HG02763 (cell line): ENCODE results near the gene PRRG2.

ENCODE experiments used
- ATAC-seq: cut with Tn5 transposase; IDR thresholded peaks from one replicate; pipeline ENCODE4 v1.9.1; 2021; ENCODE audit warnings: mild to moderate bottlenecking, moderate library complexity; ENCODE audit not compliant: unreplicated experiment

PRRG2 gene

DNA sequence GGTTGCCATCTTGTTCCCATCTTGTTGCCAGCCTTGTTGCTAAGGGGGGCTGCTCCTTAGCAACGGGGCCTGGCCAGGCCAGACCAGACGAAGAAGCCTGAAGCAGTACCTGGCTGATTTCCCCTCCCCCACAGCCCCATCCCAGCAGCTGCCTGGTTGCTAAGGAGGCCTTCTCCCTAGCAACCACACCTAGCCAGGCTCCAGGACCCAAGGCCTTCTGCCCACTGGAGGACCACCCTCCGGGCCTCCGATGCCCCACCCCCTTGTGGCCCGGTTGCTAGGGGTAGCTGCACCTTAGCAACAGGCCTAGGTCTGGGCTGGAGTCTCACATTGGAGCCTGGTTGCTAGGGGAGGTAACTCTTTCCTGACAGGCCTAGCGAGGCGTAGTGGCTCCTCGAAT lies 3.9 kb downstream of the PRRG2 start:
- no peak for ATAC-seq

DNA sequence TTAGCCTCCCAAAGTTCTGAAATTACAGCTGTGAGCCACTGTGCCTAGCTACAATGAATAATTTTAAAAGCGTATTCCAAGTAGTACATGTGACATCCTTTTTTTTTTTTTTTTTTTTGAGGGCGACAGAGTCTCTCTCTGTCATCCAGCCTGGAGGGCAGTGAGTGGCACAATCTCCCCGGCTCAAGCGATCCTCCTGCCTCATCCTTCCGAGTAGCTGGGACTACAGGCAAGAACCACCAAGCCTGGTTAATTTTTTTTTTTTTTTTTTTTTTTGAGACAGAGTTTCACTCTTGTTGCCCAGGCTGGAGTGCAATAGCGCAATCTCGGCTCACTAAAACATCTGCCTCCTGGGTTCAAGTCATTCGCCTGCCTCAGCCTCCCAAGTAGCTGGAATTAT lies 6.1 kb downstream of the PRRG2 start:
- no peak for ATAC-seq

DNA sequence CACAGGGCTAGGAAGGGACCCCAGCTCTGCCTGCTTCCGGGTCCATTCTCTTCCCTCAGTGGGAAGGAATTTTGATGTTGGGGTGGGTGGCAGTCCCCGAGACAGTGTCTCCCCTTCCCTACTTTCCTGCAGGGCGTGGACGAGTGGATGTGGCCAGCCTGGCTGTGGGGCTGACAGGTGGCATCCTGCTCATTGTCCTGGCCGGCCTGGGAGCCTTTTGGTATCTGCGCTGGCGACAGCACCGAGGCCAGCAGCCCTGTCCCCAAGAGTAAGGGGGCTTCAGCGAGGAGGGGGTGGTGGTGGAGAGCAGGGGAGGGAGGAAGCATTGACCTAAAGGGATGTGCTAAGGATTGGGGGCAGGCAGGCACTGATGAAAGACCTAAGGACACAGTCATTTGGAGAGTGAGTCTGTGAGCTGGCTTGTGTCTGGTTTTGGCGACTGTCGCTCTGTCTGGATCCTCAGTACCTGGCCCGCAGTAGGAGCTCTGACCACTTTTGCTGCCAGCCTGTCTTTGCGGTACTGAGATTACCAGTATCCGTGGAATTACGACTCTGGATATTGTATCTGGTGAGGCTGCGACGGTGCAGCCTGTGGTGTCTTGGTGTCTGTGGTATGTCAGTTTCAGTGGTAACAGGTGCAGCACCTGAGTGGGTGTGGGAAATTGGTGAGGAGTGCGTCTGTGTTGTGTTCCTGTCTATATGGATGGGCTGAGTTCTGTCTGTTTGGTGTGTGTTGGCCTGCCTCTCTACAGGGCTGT lies 7.4 kb downstream of the PRRG2 start:
- no peak for ATAC-seq

DNA sequence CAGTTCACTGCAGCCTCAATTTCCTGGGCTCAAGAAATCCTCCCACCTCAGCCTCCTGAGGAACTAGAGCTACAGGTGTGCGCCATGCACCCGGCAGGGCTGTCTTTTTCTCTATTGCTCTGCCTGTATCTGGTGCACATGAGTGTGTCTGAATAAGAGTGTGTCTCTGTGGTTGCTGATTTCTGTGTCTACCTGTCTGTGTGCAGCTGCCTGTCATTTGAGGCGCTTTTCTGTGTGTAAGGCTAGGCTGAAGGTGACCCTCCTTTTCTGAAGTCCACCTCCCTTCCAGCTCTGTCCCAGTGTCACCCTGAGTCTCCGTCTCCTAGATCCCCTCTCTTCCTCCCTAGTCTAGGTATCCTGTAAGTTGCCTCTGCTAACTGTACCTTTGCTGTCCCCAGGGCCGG lies 8.4 kb downstream of the PRRG2 start:
- ATAC-seq = no peak

DNA sequence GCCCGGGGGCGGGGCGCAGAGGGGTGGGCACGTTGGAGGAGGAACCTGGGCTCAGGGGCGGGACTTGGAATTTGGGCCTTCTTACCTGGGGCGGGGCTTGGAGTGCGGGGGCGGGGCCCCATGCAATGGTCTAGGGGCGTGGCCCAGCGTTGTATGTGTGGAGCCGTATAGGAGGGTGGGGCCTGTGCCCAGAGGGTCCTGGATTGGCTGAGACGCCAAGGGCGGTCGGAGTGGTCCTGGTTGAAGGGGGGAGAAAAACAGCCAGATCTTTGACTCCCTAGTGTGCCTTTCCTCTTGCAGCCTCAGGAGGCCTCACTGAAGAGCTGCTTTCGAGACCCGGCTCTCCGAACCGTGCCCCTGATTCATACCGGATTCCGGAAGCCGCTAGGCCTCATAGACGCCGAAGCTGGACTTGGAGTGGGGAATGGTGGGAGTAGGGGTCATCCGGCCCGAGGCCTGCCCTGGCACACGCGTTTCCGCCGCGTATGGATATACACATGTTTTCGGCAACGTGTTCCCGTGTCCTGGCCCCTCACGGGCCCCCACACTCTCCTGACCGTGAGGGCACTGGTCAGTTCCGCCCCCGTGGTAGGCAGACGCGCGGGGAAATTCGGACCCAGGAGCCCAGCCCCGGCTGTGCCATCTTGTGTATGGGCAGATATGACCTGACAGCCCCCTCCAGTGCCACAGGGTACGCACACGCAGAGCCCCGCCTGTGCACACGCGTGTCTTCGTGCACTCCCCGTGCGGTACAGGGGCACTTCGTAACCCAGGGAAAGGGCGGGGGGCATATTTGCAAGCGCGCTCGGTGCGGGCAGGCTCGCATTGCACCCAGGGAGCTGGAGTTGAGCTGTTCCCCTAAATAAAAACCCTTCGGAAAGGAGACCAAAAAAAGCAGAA lies 9.2 kb downstream of the PRRG2 start:
- ATAC-seq = peak; percentile 49

DNA sequence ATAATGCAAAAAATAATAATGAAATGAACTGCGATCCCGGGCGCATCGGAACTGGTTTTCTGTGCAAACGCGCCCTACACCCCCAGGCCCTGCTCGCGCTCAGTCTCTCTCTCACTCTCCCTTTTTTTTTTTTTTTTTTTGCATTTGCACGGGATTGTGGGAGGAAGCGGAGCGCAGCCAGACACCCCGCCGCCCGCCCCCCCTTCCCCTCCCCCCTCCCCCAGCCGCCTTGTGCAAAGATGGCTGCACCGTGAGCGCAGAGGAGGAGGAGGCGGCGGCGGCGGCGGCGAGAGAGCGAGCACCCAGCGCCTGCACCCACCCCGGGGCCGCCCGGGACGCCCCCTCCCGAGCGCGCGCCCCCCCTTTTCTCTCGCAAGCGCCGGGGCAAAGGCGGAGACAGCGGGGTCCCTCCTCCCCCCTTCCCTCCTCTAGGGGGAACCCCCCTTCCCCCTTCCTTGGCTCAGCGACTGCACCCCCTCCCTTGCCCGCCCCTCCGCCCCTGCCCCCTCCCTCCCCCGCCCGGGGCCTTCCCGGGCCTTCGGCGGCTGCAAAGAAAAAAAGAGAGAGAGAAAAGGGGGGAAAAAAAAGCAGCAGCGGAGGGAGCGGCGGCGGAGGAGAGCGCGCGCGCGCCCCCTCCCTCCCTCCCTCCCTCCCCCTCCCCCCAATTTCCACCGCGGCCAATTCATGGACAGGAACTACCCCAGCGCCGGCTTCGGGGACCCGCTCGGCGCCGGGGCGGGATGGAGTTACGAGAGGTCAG lies 10.0 kb downstream of the PRRG2 start, which contains the start of gene PRR12:
Gene PRR12 (plus strand): TSS at position 212 of the 760 bp plus-strand sequence. CDS start 473 bp downstream, at position 685.
- ATAC-seq = no peak

DNA sequence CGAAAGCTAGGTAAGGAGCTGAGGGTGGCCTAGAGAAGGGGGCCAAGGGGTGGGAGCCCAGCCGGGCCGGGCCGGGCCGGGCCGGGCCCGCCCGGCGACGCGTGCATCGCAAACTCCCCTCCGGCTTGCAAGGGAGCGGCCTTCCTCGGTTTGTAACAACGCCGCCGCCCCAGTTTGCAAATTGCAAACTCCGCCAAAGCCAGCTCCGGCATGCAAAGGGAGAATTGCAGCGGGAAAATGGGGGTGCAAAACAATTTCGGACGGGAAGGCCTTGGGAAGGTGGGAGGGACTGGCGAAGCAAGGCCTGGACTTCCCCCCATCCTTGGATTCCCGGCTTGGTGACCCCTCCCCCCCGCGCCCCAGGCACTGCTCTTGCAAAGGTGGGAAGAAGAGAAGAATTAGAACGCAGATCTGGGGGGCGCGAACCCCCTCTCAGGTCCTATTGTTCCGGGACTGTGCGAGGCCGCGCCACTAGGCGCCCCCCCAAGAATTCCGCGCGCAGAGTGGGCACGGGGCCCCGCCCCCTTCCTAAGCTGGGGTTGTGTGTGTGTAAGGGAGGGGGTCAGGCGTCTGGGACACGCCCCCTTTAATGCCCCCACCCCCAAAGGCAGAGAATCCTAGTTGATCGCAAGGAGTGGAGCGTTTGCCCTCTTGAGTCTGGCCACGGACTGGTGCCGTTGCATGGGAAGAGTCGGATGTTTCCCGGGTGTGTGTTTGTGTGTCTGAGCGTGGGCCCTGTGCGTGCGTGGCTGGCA lies 10.8 kb downstream of the PRRG2 start:
- ATAC-seq = no peak

DNA sequence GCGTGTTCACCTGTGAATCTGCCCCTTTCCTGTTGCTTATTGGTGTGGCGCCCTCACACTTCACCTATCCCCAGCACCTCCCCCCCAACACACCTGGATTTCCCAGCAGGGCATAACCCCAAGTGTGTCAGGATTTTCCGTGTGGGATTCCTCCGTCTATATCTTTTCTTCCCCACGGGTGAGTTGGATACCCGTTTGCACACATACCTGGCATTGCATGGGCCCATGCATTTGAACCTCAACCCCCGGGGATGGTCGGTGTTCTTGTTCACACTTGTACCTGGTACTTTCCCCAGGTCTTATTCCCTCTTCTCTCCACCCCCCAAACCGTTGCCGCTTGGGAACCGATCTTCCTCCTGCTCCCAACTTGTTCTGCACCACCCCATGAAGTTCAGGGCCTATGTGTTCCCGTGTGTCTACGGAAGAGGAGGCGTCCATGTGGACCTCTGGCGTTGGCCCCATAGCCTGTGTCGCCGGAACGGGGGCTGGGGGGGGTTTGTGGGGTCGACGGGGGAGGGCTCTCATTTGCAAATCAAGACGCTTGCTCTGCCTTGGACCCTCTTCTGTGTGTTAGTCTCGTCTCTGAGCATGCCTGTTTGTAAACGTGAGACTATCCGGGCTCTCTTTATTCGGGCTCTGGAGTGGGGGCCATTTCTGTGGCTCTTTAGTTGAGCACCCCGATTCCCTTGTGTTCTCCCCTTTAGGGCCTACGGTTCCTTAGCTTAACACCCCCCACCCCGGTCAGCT lies 11.5 kb downstream of the PRRG2 start:
- no peak for ATAC-seq

DNA sequence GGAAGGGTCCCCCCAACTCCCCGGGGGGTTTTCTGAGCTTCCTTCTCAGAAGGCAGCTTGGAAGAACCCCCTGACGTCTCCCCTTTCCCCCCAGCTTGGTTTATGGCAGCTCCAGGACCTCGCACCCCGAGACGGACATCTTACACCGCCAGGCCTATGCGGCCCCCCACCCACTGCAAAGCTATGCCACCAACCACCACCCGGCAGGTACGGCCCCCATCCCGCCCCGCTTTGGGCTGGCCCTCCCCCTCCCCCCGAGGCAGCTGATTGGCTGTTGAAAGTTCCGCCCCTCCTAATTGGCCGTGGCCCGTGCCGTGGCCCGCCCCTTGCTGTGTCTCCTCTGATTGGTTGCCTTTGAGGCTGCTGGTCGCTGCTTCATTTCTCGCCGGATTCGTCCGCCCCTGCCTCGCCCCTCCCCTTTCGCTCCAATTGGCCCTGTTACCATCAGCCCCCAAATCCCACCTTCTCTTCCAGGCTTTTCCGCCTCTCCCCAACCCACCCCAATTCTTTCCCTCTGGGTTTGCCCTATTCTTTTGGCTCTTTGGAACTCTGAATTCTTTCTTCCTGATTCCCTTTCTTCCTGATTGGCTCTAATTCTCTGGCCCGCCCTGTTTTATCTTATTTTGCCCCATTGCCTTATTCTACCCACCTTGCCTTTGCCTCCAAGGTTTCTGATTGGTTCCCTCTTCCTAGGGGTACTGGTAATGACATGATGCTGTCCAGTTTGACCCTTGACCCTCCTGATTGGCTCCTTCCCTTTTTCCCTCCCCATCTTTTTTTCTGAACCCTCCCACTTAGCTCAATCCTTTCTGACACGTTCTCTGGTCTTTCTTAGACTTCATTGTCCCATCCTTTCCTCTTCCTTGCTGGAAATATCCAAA lies 12.4 kb downstream of the PRRG2 start:
- peak; percentile 37 for ATAC-seq

DNA sequence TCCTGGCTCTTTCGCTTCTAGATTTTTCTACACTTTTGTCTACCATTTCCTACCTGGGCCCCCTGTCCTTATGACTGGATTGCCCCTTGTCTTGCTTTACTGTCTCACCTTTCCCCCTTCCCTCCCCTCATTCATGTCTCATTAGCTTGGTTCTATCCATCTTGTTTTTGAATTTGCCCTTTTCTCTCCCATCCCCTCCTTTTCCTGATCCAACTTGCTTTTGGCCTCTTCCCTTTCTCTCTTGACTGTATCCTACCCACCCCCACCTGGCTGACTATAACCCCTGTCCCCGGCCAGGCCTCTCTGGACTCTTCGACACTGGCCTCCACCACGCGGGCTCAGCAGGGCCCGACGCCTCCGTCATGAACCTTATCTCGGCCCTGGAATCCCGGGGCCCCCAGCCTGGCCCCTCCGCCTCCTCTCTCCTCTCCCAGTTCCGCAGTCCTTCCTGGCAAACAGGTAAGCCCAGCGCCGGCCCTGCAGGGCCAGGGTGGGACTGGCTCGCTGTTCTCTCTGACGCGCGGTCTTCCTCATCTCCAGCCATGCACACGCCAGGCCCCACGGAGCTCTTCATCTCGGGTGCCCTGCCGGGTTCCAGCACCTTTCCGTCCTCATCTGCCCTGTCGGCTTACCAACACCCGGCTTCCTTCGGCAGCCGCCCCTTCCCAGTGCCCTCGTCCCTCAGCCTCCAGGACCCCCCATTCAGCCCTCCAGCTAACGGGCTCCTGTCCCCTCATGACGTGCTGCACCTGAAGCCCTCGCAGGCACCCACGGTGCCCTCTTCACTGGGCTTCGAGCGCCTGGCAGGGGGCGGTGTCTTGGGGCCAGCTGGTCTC lies 13.3 kb downstream of the PRRG2 start:
- no peak for ATAC-seq

DNA sequence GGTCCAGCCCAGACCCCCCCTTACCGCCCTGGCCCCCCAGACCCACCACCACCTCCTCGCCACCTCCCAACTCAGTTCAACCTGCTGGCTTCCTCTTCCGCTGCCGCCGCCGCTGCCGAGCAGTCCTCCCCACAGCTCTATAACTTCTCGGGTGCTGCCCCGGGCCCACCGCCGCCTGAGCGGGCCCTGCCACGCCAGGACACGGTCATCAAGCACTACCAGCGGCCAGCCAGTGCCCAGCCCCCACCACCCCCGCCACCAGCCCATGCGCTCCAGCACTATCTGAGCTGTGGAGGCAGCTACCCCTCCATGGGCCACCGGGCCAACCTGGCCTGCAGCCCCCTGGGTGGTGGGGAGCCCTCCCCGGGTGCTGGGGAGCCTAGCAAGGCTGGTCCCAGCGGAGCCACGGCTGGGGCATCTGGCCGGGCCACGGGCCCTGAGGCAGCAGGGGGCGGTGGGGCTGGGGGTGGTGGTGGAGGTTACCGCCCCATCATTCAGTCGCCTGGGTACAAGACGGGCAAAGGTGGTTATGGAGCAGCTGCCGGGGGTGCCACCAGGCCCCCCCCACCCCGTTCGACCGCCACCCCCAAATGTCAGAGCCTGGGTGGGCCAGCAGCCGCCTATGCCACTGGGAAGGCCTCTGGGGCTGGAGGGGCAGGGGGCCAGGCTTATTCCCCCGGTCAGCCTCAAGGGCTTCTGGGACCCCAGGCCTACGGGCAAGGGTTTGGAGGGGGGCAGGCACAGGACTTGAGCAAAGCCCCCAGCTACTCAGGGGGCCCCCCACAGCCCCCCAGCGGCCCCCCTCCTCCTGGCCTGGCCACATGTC lies 14.1 kb downstream of the PRRG2 start:
- ATAC-seq = no peak

DNA sequence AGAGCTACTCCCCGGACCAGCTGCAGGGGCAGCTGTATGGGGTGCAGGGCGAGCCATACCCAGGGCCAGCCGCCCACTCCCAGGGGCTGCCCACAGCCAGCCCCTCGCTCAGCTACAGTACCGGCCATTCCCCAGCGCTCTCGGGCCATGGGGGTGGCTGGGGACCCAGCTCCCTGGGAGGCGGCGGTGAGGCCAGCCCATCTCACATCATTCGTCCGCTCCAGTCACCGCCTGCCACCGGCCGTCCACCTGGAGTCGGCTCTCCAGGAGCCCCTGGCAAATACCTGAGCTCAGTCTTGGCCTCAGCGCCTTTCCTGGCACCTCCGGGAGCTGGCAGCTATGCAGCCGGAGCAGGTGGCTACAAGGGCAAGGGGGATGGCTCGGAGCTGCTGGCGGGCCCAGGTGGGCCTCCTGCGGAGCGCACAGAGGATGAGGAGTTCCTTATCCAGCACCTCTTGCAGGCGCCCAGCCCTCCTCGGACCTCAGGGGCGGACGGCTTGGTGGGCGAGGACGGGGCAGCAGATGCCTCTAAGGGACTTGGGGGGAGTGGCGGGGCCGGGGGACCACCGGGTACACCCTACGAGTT lies 14.8 kb downstream of the PRRG2 start:
- no peak for ATAC-seq

DNA sequence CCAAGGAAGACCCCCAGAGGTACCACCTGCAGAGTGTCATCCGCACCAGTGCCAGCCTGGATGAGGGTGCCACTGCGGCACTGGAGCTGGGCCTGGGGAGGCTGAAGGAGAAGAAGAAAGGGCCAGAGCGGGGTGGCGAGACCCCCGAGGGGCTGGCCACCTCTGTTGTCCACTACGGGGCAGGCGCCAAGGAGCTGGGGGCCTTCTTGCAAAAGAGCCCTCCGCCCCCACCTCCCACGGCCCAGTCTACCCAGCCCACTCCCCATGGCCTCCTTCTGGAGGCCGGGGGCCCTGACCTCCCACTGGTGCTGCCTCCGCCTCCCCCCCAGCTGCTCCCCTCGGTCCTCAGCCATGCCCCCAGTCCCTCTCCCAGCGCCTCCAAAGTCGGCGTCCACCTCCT lies 15.3 kb downstream of the PRRG2 start:
- ATAC-seq = no peak

DNA sequence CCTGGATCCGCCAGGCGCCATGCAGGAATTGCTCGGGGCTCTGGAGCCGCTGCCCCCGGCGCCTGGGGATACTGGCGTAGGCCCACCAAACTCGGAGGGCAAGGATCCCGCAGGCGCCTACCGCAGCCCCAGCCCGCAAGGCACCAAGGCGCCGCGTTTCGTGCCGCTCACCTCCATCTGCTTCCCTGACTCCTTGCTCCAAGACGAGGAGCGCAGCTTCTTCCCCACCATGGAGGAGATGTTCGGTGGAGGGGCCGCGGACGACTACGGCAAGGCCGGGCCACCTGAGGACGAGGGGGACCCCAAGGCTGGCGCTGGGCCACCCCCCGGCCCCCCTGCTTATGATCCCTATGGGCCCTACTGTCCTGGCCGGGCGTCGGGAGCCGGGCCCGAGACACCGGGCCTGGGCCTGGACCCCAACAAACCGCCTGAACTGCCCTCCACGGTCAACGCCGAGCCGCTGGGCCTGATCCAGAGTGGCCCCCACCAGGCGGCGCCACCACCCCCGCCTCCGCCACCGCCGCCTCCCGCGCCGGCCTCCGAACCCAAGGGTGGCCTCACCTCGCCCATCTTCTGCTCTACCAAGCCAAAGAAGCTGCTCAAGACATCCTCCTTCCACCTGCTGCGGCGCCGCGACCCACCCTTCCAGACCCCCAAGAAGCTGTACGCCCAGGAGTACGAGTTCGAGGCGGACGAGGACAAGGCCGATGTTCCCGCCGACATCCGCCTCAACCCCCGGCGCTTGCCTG lies 16.0 kb downstream of the PRRG2 start:
- ATAC-seq = no peak

DNA sequence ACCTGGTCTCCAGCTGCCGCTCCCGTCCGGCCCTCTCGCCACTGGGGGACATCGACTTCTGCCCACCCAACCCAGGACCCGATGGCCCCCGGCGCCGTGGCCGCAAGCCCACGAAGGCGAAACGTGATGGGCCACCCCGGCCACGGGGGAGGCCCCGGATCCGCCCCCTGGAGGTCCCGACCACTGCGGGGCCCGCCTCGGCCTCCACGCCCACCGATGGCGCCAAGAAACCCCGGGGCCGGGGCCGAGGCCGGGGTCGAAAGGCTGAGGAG lies 16.5 kb downstream of the PRRG2 start:
- ATAC-seq = no peak
